ENCODE measurements around the gene TPRX1.

DNA sequence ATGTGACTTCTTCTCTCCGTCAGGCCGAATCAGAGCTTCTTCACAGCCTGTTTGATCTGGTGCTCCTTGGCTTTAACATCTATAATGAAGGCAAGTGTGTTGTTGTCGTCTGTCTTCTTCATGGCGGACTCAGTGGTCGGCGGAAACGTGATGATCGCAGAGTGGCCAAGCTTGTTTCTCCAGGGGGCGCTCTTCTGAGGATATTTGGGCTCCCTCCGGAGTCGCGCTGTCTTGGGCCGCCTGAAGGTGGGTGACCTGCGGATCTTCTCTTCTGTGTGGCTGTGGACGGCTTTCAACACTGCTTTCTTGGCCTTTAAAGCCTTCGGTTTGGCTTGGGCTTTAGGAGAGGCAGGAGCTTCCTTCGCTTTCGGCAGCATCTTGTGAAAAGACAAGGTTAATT is 9.8 kb downstream of the TPRX1 start:
- TF ChIP-seq EZH2phosphoT487 (IDR thresholded peaks at IDR 0.05; ENCODE audit: insufficient read depth, low read depth): no peak
- no peak for TF ChIP-seq EZH2 (IDR thresholded peaks at IDR 0.05; ENCODE audit: insufficient read depth, poor library complexity, severe bottlenecking)
